Gastroesophageal sphincter (tissue), 4 donors: ENCODE measurements around the gene MMRN1. TPM values are rescaled to one million over a fixed set of nuclear protein-coding genes. Genes with fewer than 3 reads are reported as not detected.

ENCODE experiments used
- ATAC-seq: fragments of 150-250 bp; one replicate; pipeline ENCODE4 v1.9.1; 2016; ENCODE audit warnings: mild to moderate bottlenecking, moderate library complexity
- H3K27ac ChIP-seq, 4 donors: fragments of 200-600 bp; sonication (generic) in 3 of 4; 1 replicate in 3 of 4; 2 replicates in 1 of 4; pipeline ENCODE4 v1.5.1; 2016 to 2019
- H3K27me3 ChIP-seq: fragments of 200-600 bp; sonication (generic); one replicate; pipeline ENCODE4 v1.5.1; 2019
- H3K36me3 ChIP-seq, 2 donors: fragments of 200-600 bp; sonication (generic); one replicate each; pipeline ENCODE4 v1.5.1; 2019; ENCODE audit warnings: control low read depth in 1 of 2
- H3K4me1 ChIP-seq, 3 donors: fragments of 200-600 bp; sonication (generic); 1 replicate in 2 of 3; 2 replicates in 1 of 3; pipeline ENCODE4 v1.5.1; 2016 to 2019; ENCODE audit warnings: control low read depth in 2 of 3
- H3K4me3 ChIP-seq, 2 donors: fragments of 200-600 bp; sonication (generic); one replicate each; pipeline ENCODE4 v1.5.1; 2019; ENCODE audit warnings: mild to moderate bottlenecking in 1 of 2, moderate library complexity in 1 of 2
- H3K9me3 ChIP-seq, 3 donors: fragments of 200-600 bp; sonication (generic); one replicate each; pipeline ENCODE4 v1.5.1; 2017 to 2019; ENCODE audit warnings: control low read depth in 2 of 3
- EP300 ChIP-seq: sonication (generic); formaldehyde crosslinking; IDR thresholded peaks from one replicate; pipeline ENCODE4 v1.6.1; 2017; ENCODE audit warnings: antibody characterized with exemption, mild to moderate bottlenecking
- POLR2A ChIP-seq, 2 donors: fragments of 450-650 bp; IDR thresholded peaks; one replicate each; pipeline ENCODE4 v1.6.1; 2017; ENCODE audit warnings: antibody characterized with exemption in 2 of 2, mild to moderate bottlenecking in 2 of 2, moderate library complexity in 1 of 2
- POLR2AphosphoS5 ChIP-seq: sonication (generic); formaldehyde crosslinking; IDR thresholded peaks from one replicate; pipeline ENCODE4 v1.6.1; 2017; ENCODE audit warnings: antibody characterized with exemption
- WGBS, 2 donors: methylation state at CpG; one replicate each; pipeline ENCODE4 v1.1.5; 2018; ENCODE audit warnings: low coverage in 1 of 2; 5-methylcytosine and 5-hydroxymethylcytosine counted together
- total RNA-seq, 4 donors: library from RNA; depleted of rRNA; stranded (reverse); fragments of >200 nt; gene quantifications; one replicate each; pipeline ENCODE4 v1.1.0, GENCODE V29; 2016
- TF ChIP-seq, protein P1 (sequence below), 4 experiments: fragments of 200-600 bp in 2 of 4; fragments of 450-650 bp in 2 of 4; sonication (generic) in 1 of 4; IDR thresholded peaks; one replicate each; pipeline ENCODE4 v1.5.1; 2017 to 2019; ENCODE audit warnings: antibody characterized with exemption in 4 of 4, mild to moderate bottlenecking in 2 of 4, moderate library complexity in 2 of 4

Gene MMRN1
- total RNA-seq, 4 donors from 2014 or later: 1.9 to 75.2 (median 43.5) TPM

DNA sequence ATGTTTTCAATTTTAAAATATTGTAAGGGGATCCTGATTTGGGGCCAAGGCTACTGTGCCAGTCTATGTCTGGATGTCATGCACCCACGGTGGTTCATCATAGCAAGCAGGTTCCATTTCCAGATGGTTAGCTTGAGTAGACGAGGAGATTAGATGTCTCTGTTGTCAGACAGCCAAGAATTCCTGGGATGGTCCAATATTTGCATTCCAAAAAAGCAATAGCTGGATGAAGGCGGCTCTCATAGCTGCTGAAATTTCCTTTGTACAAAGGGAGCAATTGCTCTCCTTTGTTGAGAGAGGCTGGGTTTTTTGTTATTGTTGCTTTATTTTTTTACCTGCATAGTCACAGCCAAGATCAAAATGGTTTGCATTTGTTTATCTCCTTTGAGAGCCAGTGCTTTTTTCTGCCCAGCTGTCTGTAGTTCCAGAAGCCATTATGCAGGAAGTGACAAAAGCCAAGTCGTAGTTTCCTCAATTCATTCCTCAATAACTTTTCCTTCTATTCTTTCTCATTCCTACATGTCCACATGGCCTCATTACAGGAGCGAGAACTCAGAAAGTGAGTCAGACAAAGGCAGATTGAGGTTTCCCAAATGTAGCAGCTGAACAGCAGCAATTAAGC lies 107.9 kb downstream of the MMRN1 start:
- WGBS, 2 donors: 39 to 50% methylated on average over 4 of the region's 5 CpGs
- no peaks in the 10 kb centered on the region for H3K27me3 ChIP-seq
- H3K4me1 ChIP-seq: no peaks in the 10 kb centered on the region
- no peak overlapping the region for H3K4me3 ChIP-seq
- TF ChIP-seq POLR2AphosphoS5 (no peak), POLR2A (IDR thresholded peaks at IDR 0.05) (no peak), EP300 (no peak)
- TF ChIP-seq, protein P1, sequence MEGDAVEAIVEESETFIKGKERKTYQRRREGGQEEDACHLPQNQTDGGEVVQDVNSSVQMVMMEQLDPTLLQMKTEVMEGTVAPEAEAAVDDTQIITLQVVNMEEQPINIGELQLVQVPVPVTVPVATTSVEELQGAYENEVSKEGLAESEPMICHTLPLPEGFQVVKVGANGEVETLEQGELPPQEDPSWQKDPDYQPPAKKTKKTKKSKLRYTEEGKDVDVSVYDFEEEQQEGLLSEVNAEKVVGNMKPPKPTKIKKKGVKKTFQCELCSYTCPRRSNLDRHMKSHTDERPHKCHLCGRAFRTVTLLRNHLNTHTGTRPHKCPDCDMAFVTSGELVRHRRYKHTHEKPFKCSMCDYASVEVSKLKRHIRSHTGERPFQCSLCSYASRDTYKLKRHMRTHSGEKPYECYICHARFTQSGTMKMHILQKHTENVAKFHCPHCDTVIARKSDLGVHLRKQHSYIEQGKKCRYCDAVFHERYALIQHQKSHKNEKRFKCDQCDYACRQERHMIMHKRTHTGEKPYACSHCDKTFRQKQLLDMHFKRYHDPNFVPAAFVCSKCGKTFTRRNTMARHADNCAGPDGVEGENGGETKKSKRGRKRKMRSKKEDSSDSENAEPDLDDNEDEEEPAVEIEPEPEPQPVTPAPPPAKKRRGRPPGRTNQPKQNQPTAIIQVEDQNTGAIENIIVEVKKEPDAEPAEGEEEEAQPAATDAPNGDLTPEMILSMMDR (IDR thresholded peaks at IDR 0.05): no peak
- no peaks in the 10 kb centered on the region for H3K9me3 ChIP-seq
- no peaks in the 10 kb centered on the region for H3K36me3 ChIP-seq
- no peak overlapping the region for H3K27ac ChIP-seq
- ATAC-seq: no peak

Other genes with a start within 250 kb of the MMRN1 start
- 10 to 100 TPM in 3 of 4 donors, 1 to 10 TPM in 1; 5.0 to 24.4 (median 13.9) TPM for gene SNCA, start 57.7 kb upstream of the MMRN1 start, total RNA-seq
- gene CCSER1, start 232.5 kb downstream of the MMRN1 start, total RNA-seq: 1 to 10 TPM; 2.4 to 9.3 (median 4.6) TPM